ENCODE measurements around the gene EIF2AK3.

DNA sequence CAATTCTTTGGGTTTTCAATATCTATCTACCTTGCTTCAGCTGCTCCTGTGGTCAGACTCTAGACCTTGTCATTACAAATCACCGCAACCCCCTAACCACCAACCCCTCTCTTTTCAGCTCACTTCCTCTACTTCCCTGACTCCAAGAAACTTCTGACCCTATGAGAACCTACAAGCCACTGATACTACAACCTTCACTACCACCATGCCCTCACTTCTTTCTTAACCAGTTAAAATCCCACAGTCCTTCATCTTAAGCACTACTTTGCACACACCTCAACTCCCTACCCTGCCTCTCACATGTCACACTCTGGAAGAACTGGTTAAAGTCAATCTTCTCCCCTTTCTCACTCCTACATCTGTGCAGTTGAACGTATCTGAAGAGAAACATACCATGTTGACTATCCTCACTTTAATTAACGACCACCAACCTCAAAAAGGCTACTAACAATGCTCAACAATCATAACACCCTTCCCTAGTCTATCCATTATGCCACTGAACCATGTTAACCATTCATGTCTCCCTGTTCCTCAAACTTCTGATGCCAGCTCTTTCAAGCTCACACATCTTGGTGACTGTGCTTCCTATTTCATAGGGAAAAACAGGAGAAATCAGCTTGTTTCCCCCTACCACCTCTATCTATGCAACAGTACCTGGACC lies 12.6 kb downstream of the EIF2AK3 start:
- TF ChIP-seq, protein P1, sequence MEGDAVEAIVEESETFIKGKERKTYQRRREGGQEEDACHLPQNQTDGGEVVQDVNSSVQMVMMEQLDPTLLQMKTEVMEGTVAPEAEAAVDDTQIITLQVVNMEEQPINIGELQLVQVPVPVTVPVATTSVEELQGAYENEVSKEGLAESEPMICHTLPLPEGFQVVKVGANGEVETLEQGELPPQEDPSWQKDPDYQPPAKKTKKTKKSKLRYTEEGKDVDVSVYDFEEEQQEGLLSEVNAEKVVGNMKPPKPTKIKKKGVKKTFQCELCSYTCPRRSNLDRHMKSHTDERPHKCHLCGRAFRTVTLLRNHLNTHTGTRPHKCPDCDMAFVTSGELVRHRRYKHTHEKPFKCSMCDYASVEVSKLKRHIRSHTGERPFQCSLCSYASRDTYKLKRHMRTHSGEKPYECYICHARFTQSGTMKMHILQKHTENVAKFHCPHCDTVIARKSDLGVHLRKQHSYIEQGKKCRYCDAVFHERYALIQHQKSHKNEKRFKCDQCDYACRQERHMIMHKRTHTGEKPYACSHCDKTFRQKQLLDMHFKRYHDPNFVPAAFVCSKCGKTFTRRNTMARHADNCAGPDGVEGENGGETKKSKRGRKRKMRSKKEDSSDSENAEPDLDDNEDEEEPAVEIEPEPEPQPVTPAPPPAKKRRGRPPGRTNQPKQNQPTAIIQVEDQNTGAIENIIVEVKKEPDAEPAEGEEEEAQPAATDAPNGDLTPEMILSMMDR (IDR thresholded peaks at IDR 0.05): no peak
- no peak for TF ChIP-seq ZFX (IDR thresholded peaks at IDR 0.05; ENCODE audit: borderline replicate concordance)
